ENCODE results near the gene CCDC177.

GRCh38 chr14:69594846-69595245, 20.2 kb upstream of the CCDC177 start:
- no peak for TF ChIP-seq CTCF (IDR thresholded peaks at IDR 0.05)
- no peak for TF ChIP-seq POLR2A (IDR thresholded peaks at IDR 0.05)

All from body of pancreas (tissue), 4 donors.